ENCODE data around the gene ENO1. TPM values are rescaled to one million over a fixed set of nuclear protein-coding genes. Genes with fewer than 3 reads are reported as not detected.

The ENO1 gene
- total and polyA plus RNA-seq, 9 of the 15 experiments (the other 6 are each of a cell fraction or from before 2014, with no cell fraction given) = 2,249 to 7,472 (median 2,868) TPM

GRCh38 chr1:8848663-8849386 lies 29.7 kb downstream of the ENO1 start (continued):
- TF ChIP-seq ZNF518B (CRISPR knock-in tag; IDR thresholded peaks at IDR 0.05) (no peak), TOE1 (IDR thresholded peaks at IDR 0.05; ENCODE audit: borderline replicate concordance) (no peak), TOE1 (CRISPR knock-in tag; IDR thresholded peaks at IDR 0.05; ENCODE audit: borderline replicate concordance, low read depth) (no peak), FOXP1 (CRISPR knock-in tag; IDR thresholded peaks at IDR 0.05) (no peak), FOXP4 (CRISPR knock-in tag; IDR thresholded peaks at IDR 0.05; ENCODE audit: borderline replicate concordance) (no peak), HMBOX1 (IDR thresholded peaks at IDR 0.05) (no peak), THAP12 (CRISPR knock-in tag; IDR thresholded peaks at IDR 0.05) (no peak), ZNF764 (CRISPR knock-in tag; IDR thresholded peaks at IDR 0.05; ENCODE audit: low read depth) (no peak), BDP1 (IDR thresholded peaks at IDR 0.05; ENCODE audit: insufficient read depth, insufficient read length) (no peak), MED1 (CRISPR knock-in tag; IDR thresholded peaks at IDR 0.05; ENCODE audit: borderline replicate concordance) (no peak), ZNF655 (CRISPR knock-in tag; IDR thresholded peaks at IDR 0.05) (no peak), MAZ (CRISPR knock-in tag; conservative IDR thresholded peaks at IDR 0.05 in 1 of 2, IDR thresholded peaks at IDR 0.05 in 1 of 2) (no peak), NRF1 (conservative IDR thresholded peaks at IDR 0.05 in 1 of 2, IDR thresholded peaks at IDR 0.05 in 1 of 2) (peak; percentile 30 to 44; a peak in 1 of 4 replicates), USF2 (CRISPR knock-in tag; IDR thresholded peaks at IDR 0.05) (no peak), NCOA6 (IDR thresholded peaks at IDR 0.05) (no peak)
